ENCODE data around the gene KRT1. TPM values are rescaled to one million over a fixed set of nuclear protein-coding genes. Genes with fewer than 3 reads are reported as not detected.

The KRT1 gene
- total RNA-seq (2022; extraction: Qiagen RNA extraction; ENCODE audit: low read depth), result not detected in 5 replicates

GRCh38 chr12:52680363-52680762 lies at the start of gene KRT1:
TSS of gene KRT1 (minus strand) at chr12:52680407. CDS start at chr12:52680348, 59 bp downstream.

GRCh38 chr12:52703424-52703823 lies 23.2 kb upstream of the KRT1 start, which contains the start of gene KRT77:
TSS of gene KRT77 (minus strand) at chr12:52703524. CDS start at chr12:52703434, 90 bp downstream.

GRCh38 chr12:52651726-52652261 lies 28.4 kb downstream of the KRT1 start, which contains the start of gene KRT2:
TSS of gene KRT2 (minus strand) at chr12:52652211. CDS start at chr12:52652142, 69 bp downstream.

Other genes starting within 250 kb of the KRT1 start
- gene KRT75, start 246.0 kb downstream of the KRT1 start, total RNA-seq (2022; extraction: Qiagen RNA extraction; ENCODE audit: low read depth), result 0.12 to 0.20 TPM (median 0.16 TPM) in 4 of 5 replicates, not detected in the other
- gene KRT6B, start 228.3 kb downstream of the KRT1 start, total RNA-seq (2022; extraction: Qiagen RNA extraction; ENCODE audit: low read depth), result 0.11 TPM in 1 of 5 replicates, not detected in the others
- not detected in 5 replicates for gene KRT6C, start 206.6 kb downstream of the KRT1 start, total RNA-seq (2022; extraction: Qiagen RNA extraction; ENCODE audit: low read depth)
- 3.0 to 5.6 TPM (median 5.1 TPM) in 5 replicates for gene KRT6A, start 187.2 kb downstream of the KRT1 start, total RNA-seq (2022; extraction: Qiagen RNA extraction; ENCODE audit: low read depth)
- gene KRT5, start 160.0 kb downstream of the KRT1 start, total RNA-seq (2022; extraction: Qiagen RNA extraction; ENCODE audit: low read depth), result 0.20 to 0.49 TPM (median 0.25 TPM) in 5 replicates
- gene KRT71, start 127.3 kb downstream of the KRT1 start, total RNA-seq (2022; extraction: Qiagen RNA extraction; ENCODE audit: low read depth), result not detected in 5 replicates
- gene KRT74, start 106.6 kb downstream of the KRT1 start, total RNA-seq (2022; extraction: Qiagen RNA extraction; ENCODE audit: low read depth), result not detected in 5 replicates
- not detected in 5 replicates for gene KRT72, start 78.9 kb downstream of the KRT1 start, total RNA-seq (2022; extraction: Qiagen RNA extraction; ENCODE audit: low read depth)
- not detected in 5 replicates for gene KRT73, start 61.8 kb downstream of the KRT1 start, total RNA-seq (2022; extraction: Qiagen RNA extraction; ENCODE audit: low read depth)
- not detected in 5 replicates for gene KRT2, start 28.2 kb downstream of the KRT1 start, total RNA-seq (2022; extraction: Qiagen RNA extraction; ENCODE audit: low read depth)
- gene KRT77, start 23.1 kb upstream of the KRT1 start, total RNA-seq (2022; extraction: Qiagen RNA extraction; ENCODE audit: low read depth), result not detected in 5 replicates
- not detected in 5 replicates for gene KRT76, start 96.9 kb upstream of the KRT1 start, total RNA-seq (2022; extraction: Qiagen RNA extraction; ENCODE audit: low read depth)
- gene KRT3, start 115.7 kb upstream of the KRT1 start, total RNA-seq (2022; extraction: Qiagen RNA extraction; ENCODE audit: low read depth), result 0.09 TPM in 1 of 5 replicates, not detected in the others
- 1.7 to 4.0 TPM (median 2.7 TPM) in 5 replicates for gene KRT4, start 133.7 kb upstream of the KRT1 start, total RNA-seq (2022; extraction: Qiagen RNA extraction; ENCODE audit: low read depth)
- 0.09 TPM in 1 of 5 replicates, not detected in the others for gene KRT79, start 153.9 kb upstream of the KRT1 start, total RNA-seq (2022; extraction: Qiagen RNA extraction; ENCODE audit: low read depth)
- gene KRT78, start 168.6 kb upstream of the KRT1 start, total RNA-seq (2022; extraction: Qiagen RNA extraction; ENCODE audit: low read depth), result 0.24 TPM in 1 of 5 replicates, not detected in the others
- gene KRT8, start 224.7 kb upstream of the KRT1 start, total RNA-seq (2022; extraction: Qiagen RNA extraction; ENCODE audit: low read depth), result 3,219 to 4,452 TPM (median 4,030 TPM) in 5 replicates